NCI-H524 (cell line): ENCODE measurements around the gene FRG1.
"Not testable (repeated sequence)": the region's sequence is repeated elsewhere in the genome, so short reads cannot be mapped to it uniquely, and the experiment has no call there.

Source experiments
- DNase-seq, 2 experiments: peaks; one replicate each; lab custom pipeline; 2025; lab: John Stamatoyannopoulos, UW

FRG1 gene

DNA sequence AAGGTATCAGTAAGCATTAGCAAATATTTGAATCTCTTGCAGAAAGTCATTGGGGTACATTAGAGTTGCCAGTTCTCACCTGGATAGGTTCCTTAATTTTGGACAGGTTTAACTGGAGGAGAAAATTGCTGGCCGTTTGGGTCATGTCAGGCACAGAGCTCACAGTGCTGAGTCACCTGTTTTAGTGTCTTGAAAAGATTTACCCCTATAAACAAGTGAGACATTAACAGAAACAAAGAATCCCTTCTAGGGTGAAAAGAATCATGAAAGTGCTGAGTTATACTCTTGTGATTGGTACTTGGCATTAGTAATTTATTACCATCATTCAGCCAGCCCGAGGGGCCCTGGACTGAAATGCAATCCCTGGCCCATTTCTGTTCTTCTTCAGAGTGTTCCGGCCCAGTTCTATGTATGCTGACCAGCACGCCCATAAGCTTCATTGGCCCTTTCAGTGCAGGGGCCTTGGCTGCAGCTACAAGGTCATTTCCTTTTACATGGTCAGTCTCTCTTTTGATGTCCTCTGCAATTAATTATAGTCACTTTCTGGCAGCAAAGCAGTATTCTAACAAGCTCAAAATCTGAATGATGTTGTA is 45.1 kb downstream of the FRG1 start:
- DNase-seq, result not testable (repeated sequence)

GRCh38 chr4:189988877-189989431 is 48.3 kb downstream of the FRG1 start:
- DNase-seq, result no peak

DNA sequence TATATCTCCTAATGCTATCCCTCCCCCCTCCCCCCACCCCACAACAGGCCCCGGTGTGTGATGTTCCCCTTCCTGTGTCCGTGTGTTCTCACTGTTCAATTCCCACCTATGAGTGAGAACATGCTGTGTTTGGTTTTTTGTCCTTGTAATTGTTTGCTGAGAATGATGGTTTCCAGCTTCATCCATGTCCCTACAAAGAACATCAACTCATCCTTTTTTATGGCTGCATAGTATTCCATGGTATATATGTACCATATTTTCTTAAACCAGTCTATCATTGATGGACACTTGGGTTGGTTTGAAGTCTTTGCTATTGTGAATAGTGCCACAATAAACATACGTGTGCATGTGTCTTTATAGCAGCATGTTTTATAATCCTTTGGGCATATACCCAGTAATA is 49.3 kb downstream of the FRG1 start:
- not testable (repeated sequence) for DNase-seq
